Effector CD8-positive, alpha-beta T cell (primary cell): ENCODE data around the gene FLAD1.
"Not testable (repeated sequence)": the region's sequence is repeated elsewhere in the genome, so short reads cannot be mapped to it uniquely, and the experiment has no call there.

ENCODE experiments used
- DNase-seq: peaks from one replicate; lab custom pipeline; 2025; lab: John Stamatoyannopoulos, UW

The FLAD1 gene

GRCh38 chr1:154969246-154969645 is 13.9 kb upstream of the FLAD1 start:
- DNase-seq = no peak

- no peak for DNase-seq
Measured at GRCh38 chr1:154969860-154970452, 13.2 kb upstream of the FLAD1 start.

- no peak for DNase-seq
Measured at GRCh38 chr1:154970631-154971340, 12.4 kb upstream of the FLAD1 start, which contains the start of gene SHC1. Gene SHC1, minus strand, starts transcription at chr1:154970747. Its CDS starts 221 bp downstream, at chr1:154970526.

- no peak for DNase-seq
Measured at GRCh38 chr1:154971341-154971998, 11.7 kb upstream of the FLAD1 start.

- no peak for DNase-seq
Measured at GRCh38 chr1:154972213-154972516, 11.0 kb upstream of the FLAD1 start.

GRCh38 chr1:154972517-154973343 is 10.4 kb upstream of the FLAD1 start:
- DNase-seq = no peak

- peak; percentile 85 for DNase-seq
Measured at GRCh38 chr1:154973344-154974101, 9.6 kb upstream of the FLAD1 start.

- peak; percentile 95 for DNase-seq
Measured at GRCh38 chr1:154974102-154974807, 8.9 kb upstream of the FLAD1 start, which contains the start of gene CKS1B. Gene CKS1B, plus strand, starts transcription at chr1:154974681. Its CDS starts 65 bp downstream, at chr1:154974746.

GRCh38 chr1:154974808-154975408 is 8.2 kb upstream of the FLAD1 start:
- peak; percentile 92 for DNase-seq

GRCh38 chr1:154975409-154976059 is 7.6 kb upstream of the FLAD1 start:
- DNase-seq = no peak

- DNase-seq = not testable (repeated sequence)
Measured at GRCh38 chr1:154977762-154978161, 5.4 kb upstream of the FLAD1 start.

- no peak for DNase-seq
Measured at GRCh38 chr1:154978360-154978759, 4.8 kb upstream of the FLAD1 start.

GRCh38 chr1:154982341-154982740 is 803 bp upstream of the FLAD1 start:
- no peak for DNase-seq

GRCh38 chr1:154983776-154984466 is 777 bp downstream of the FLAD1 start:
- DNase-seq = no peak

GRCh38 chr1:154986736-154987135 is 3.6 kb downstream of the FLAD1 start:
- not testable (repeated sequence) for DNase-seq

- DNase-seq = no peak
Measured at GRCh38 chr1:154987326-154987725, 4.2 kb downstream of the FLAD1 start.

GRCh38 chr1:154988058-154988954 is 5.2 kb downstream of the FLAD1 start:
- no peak for DNase-seq

- DNase-seq = no peak
Measured at GRCh38 chr1:154989195-154989860, 6.2 kb downstream of the FLAD1 start.
